BJ (cell line): ENCODE measurements around the gene RIMKLB. TPM values are rescaled to one million over a fixed set of nuclear protein-coding genes. Genes with fewer than 3 reads are reported as not detected.

Experiments used
- CTCF ChIA-PET: fragments of 350-600 bp; formaldehyde crosslinking; extraction: SDS; loops from one replicate; lab custom pipeline; 2021; ENCODE audit warnings: antibody characterized with exemption, inconsistent platforms; lab: Yijun Ruan, JAX
- POLR2A ChIA-PET: fragments of 300-600 bp; sonication (Branson Sonifier 250); formaldehyde crosslinking; extraction: SDS; loops from one replicate; lab custom pipeline; 2021; ENCODE audit warnings: antibody characterized with exemption; lab: Charles Lee
- DNase-seq: peaks from one replicate; pipeline ENCODE4 v3.0.0-alpha.2; 2011; ENCODE audit warnings: low read depth
- H3K27me3 ChIP-seq: 2 replicates; pipeline ENCODE4 v1.6.0; 2011; ENCODE audit warnings: low read length; ENCODE audit not compliant: control insufficient read depth, insufficient read depth
- H3K36me3 ChIP-seq: 2 replicates; pipeline ENCODE4 v1.5.1; 2011; ENCODE audit warnings: low read length; ENCODE audit not compliant: control insufficient read depth, insufficient read depth
- H3K4me3 ChIP-seq: 2 replicates; pipeline ENCODE4 v1.5.1; 2011; ENCODE audit warnings: low read depth, mild to moderate bottlenecking, control low read depth, low read length
- CTCF ChIP-seq: IDR thresholded peaks from 2 replicates; pipeline ENCODE4 v1.5.1; 2011; ENCODE audit warnings: low read depth, mild to moderate bottlenecking, control low read depth, inconsistent platforms, low read length, moderate library complexity; ENCODE audit not compliant: insufficient read depth
- polyA plus RNA-seq: library from polyadenylated mRNA; depleted of rRNA; stranded (reverse); fragments of >200 nt; gene quantifications from 2 replicates; pipeline ENCODE4 v1.2.3, GENCODE V29; 2011

Gene RIMKLB
- polyA plus RNA-seq, 1 experiment: 9.7 TPM

GRCh38 chr12:8687846-8688601 is 9.8 kb upstream of the RIMKLB start:
- ChIA-PET CTCF (interaction anchor here (1.3 to 2.4 kb wide), 2 partner anchors 135 to 203 kb away, joined by 4 to 9 read pairs; no protein-coding TSS in a partner anchor), POLR2A (interaction anchor here (0.6 kb wide), 2 partner anchors 12 to 362 kb away, joined by 5 read pairs; no protein-coding TSS in a partner anchor)
- Histone ChIP-seq H3K4me3 (no peak overlapping the region), H3K36me3 (no peaks in the 10 kb centered on the region), H3K27me3 (no peaks in the 10 kb centered on the region)
- TF ChIP-seq CTCF: no peak
- DNase-seq: no peak

DNA sequence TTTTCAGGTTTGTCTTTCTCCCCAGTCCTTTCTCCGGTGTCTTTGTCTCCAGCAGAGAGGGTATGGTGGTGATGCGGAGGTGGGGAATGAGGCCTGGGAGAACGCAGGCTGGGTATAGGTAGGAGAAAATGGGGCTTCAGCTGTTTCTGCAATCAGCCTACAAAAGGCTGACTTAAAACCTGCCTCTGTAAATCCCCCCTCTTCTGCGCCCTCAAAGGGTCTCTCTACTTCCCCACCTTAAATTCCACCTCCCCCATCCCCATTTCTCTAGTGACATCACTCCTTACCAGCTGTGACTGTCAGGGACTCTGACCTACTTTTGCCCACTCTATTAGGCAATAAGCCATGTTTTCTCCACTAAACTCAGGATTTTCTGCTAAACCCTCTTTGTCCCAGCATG is 8.1 kb upstream of the RIMKLB start:
- CTCF ChIA-PET: no interaction called here
- Histone ChIP-seq H3K36me3 (no peaks in the 10 kb centered on the region), H3K27me3 (no peaks in the 10 kb centered on the region), H3K4me3 (no peak overlapping the region)
- POLR2A ChIA-PET: no interaction called here
- DNase-seq: no peak
- no peak for TF ChIP-seq CTCF

DNA sequence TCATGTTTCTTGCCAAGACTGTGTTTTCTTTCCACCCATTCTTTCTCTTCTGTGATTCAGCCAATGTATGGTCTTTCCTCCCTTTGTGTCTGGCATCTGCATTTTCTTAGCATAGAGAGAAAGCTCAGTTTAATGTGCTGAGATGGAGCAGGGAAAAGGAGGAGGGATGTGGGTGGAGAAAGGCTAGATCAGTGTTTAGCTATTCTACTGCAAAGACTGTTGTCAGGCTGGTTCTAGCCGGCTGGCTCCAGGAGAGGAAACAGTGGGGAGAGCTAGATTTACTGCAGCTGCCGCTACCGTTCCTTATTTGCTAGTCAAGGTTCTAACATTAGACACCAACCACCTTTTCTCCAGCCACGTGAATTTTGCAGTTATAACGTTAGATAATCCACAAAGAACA is 5.2 kb upstream of the RIMKLB start:
- H3K36me3 ChIP-seq: no peaks in the 10 kb centered on the region
- TF ChIP-seq CTCF: no peak
- no peaks in the 10 kb centered on the region for H3K27me3 ChIP-seq
- no peak for DNase-seq
- H3K4me3 ChIP-seq: no peak overlapping the region
- CTCF ChIA-PET: interaction anchor here (1.0 to 1.6 kb wide), 3 partner anchors 10 to 126 kb away, joined by 3 to 4 read pairs (median 3); no protein-coding TSS in a partner anchor
- POLR2A ChIA-PET: no interaction called here

DNA sequence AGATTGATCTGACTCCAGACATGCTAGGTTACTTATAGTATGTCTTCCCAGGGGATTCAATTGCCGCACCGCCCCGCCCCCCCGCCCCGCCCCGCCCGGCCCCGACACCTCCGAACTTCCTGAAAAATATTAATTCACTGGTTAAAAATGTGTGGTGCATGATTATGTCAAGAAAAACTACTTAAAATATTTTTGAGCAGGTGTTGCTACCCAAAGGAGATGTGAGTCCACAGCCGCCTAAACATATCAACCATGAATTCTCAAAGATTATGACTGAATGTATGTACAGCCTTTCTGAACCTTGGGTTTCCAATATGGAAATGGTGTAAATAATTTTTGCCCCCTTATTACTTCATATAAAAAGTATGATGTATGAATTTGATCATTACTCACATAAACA is 2.7 kb upstream of the RIMKLB start:
- CTCF ChIA-PET: no interaction called here

More for the DNA sequence above, 2.7 kb upstream of the RIMKLB start:
- POLR2A ChIA-PET: no interaction called here
- Histone ChIP-seq H3K36me3 (no peaks in the 10 kb centered on the region), H3K4me3 (no peak overlapping the region), H3K27me3 (no peaks in the 10 kb centered on the region)
- DNase-seq: no peak
- no peak for TF ChIP-seq CTCF
